GM19193 (cell line): Measurements from ENCODE around the gene UGT3A2.

Source experiments
- POLR2A ChIP-seq: IDR thresholded peaks from 4 replicates; pipeline ENCODE4 v1.6.1; 2011; ENCODE audit not compliant: insufficient read depth, insufficient read length; ENCODE audit errors: extremely low read depth

The UGT3A2 gene, protein sequence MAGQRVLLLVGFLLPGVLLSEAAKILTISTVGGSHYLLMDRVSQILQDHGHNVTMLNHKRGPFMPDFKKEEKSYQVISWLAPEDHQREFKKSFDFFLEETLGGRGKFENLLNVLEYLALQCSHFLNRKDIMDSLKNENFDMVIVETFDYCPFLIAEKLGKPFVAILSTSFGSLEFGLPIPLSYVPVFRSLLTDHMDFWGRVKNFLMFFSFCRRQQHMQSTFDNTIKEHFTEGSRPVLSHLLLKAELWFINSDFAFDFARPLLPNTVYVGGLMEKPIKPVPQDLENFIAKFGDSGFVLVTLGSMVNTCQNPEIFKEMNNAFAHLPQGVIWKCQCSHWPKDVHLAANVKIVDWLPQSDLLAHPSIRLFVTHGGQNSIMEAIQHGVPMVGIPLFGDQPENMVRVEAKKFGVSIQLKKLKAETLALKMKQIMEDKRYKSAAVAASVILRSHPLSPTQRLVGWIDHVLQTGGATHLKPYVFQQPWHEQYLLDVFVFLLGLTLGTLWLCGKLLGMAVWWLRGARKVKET

DNA sequence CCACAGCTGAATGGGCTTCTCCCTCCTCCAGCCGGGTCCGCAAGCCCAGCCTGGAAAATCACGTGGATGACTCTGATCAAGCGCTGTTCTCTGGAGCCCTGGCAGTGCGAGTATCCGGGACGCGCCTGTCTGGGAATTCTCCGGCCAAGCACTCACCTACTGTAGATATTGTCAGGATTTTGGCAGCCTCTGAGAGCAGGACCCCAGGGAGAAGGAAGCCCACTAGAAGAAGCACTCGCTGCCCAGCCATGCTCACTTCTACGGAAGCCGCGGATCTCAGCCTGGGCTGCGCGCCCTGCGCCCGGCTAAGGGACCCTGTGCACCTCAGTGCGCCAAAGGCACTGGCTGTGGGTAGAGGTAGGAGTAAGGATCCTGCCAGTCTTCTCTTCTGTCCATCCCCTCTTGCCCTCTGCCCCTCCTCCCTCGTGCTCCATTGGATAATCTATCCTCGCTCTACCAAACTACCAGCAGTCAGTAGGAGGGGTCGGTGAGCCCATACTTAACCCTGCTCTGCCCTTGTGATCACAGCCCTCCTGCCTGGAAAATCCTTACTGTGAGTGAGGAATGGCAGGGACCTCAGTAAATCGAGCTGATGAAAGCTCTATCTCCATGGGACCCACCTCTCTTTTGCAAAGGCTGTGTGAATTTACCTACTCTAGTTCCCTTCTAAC is at the start of gene UGT3A2:
Gene UGT3A2 (minus strand): TSS at position 343 of the 671 bp plus-strand sequence. CDS start 93 bp downstream, at position 250.
- TF ChIP-seq POLR2A = no peak

DNA sequence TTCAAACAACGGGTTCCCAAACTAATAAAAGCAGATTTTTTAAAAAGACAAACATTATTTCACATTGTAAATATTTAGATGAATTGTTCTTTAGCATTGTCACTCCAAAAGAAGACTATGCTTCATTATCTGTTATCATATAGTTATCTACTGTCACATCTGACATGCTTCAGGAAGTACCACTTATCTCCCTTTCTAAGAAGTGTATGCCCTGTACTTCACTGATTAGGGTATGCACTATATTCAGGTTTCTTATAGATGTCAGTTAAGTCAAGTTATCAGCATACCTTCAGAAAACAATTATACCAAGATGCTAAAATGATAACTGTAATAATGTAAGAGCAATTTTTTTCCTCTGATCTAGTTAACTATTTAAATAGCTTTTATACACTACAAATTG is 44.6 kb upstream of the UGT3A2 start:
- no peak for TF ChIP-seq POLR2A

DNA sequence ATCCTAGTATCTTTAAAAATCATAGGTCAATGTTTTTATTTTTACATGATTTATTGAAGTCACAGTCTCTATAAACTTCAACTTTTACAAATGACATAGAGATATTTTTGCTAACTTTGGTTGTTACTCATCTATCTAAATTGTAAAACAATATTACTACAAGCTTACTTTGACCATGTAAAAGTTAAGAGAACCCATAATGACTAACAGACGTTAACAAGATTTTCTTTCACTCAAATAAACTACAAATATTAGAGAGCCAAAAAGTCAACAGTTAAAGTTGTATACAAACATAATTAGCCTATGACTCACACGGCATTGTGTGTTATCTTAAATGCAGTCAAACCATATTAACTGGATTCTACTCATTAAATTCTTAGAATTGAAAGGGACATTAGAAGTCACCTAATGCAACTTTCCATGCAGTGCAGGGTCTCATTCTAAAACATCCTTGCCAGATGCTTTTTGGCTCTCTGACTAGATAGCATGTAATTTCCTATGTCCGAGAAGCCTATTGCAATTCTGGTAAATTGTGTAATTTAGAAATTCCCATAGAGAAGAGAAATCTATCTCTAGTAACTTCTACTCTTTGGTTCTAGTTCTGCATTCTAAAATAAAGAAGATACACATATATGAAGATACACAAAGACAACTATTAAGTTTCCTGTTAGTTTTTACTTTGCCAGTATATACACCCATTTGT is 42.2 kb upstream of the UGT3A2 start:
- TF ChIP-seq POLR2A = no peak

DNA sequence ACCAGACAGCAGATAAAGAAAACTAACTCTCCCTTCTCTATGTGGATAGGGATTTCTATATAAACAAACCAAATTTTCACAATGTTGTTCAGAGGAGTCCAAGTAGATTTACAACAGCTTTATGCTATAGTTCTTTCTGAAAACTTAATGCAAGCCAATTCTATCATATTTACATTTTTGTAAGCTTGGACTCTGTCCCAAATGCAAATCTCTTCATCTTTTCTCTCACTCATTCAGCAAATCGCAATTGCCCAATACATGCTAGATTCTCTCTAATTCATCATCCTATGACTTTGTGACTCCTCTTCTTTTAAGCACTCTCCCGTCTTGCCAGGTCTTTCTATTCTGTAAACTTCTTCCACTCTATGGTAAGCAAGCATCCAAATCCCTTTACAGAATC is 39.1 kb upstream of the UGT3A2 start:
- TF ChIP-seq POLR2A = no peak

DNA sequence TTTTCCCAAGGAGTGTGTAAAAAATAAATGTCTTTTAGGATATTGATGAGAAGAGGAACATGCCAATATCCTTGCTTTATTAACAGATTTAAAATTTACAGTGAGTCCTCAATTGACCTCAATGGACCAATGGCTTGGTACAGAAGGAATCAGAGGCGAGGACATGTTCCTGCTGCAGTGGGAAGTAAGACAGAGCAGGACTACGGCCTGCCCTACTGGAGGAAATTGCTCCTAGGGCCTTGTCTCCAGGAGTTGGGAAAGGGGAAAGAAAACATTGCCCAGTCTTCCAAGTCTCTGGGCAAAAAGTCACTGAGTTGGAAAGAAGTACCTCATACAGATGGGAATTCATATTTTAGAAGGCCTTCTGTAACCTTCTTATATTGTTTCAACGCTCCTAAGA is 33.1 kb upstream of the UGT3A2 start:
- no peak for TF ChIP-seq POLR2A

DNA sequence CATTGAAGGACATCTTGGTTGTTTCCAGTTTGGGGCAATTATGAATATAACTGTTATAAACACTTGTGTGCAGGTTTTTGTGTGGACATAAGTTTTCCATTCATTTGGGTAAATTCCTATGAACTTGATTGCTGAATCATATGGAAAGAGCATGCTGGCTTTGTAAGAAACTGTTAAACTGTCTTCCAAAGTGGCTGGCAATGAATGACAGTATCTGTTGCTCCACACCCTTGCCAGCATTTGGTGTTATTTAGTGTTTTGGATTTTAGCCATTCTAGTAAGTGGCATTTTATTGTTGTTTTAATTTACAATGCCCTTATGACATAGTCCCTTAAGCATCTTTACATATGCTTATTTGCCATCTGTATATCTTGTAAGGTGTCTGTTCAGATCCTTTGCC is 29.8 kb upstream of the UGT3A2 start:
- TF ChIP-seq POLR2A = no peak

DNA sequence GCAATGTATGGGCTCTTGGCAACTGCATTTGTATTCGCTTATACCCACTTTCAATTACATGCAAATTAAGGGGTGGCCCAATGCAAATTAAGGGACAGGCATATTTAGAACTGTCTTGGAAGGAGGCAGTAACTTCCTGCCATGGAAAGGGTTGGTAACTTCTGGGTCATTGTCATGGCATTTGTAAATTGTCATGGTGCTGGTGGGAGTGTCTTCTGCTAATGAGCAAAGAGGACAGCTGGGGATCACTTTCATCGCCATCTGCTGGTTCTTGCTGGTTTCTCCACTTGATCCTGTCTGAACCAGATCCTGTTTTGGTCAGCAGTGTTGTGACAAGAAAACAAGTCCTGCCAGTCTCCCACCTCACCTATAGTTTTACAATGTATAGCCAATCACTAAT is 23.3 kb upstream of the UGT3A2 start:
- TF ChIP-seq POLR2A = no peak

DNA sequence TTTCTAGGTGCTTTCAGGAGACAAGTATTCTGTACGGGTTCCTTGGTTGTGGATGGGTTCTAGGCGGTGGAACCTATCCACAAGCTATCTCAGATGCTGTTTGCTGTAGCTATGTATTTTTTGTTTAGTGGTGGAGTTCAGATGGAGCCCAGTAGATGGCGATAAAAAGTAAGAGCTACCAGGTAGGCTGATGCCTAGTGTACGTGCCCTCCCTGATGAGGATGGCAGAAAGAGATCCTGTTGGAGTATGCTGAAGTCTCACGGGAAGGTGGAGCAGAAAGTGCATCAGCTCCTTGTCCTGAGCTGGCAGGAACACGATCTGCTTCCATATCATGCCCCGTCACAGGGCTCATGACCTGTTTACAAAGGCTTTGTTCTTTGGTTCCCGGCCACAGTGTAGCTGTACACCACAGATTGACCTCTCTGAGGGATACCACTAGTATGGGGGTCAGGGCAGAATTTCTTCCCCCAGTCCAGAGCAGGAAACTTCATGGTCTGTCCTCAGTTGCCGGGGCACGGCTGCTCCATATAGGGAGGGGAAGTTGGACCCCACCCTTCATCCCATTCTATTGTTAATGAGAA is 12.6 kb upstream of the UGT3A2 start:
- no peak for TF ChIP-seq POLR2A

DNA sequence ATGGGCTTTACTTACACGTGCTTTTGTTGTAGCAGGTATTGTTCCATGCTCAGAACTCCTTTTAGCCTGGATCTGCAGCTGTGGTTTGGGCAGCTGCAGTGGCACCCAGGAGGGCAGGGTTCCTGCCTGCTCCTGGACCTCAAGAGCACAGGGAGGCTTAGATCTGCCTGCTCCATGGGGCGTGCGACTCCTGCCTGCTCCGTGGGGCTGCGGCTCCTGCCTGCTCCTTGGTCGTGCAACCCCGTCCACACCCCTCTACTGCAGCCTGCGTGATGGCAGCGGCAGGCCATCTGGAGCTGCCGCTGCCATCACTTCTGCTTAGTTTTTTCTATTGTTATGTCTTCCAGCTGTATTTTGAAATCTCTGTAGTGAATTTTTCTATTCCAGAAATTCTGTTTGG is 11.7 kb upstream of the UGT3A2 start:
- no peak for TF ChIP-seq POLR2A

DNA sequence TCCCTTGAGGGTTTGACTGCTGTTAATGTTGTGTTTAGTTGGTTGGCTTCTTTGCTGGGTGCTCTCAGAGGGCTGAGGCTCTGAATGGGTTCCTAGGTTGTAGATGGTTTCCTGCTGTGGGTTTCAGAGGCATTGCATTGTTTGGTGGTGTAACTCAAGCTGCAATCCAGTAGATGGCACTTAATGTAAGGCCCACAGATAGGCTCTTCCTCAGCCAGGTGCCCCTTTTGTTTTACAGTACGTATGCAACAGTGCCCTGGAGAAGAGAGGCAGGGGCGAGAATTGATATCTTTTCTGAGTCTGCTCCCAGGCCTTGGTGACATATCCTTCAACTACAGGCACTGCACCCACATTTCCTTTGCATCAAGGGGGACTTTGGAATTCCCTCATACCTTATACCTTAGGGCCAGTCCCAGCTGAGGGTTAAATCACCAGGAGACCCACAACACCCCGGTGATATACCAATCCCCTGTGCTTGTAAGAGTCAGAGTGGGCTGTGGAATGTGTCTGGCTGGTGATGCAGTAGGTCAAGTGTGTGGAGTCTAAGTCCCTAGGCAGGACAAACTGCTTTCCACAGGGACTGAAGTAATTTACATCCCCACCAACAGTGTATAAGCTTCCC is 7.0 kb upstream of the UGT3A2 start:
- TF ChIP-seq POLR2A = no peak

DNA sequence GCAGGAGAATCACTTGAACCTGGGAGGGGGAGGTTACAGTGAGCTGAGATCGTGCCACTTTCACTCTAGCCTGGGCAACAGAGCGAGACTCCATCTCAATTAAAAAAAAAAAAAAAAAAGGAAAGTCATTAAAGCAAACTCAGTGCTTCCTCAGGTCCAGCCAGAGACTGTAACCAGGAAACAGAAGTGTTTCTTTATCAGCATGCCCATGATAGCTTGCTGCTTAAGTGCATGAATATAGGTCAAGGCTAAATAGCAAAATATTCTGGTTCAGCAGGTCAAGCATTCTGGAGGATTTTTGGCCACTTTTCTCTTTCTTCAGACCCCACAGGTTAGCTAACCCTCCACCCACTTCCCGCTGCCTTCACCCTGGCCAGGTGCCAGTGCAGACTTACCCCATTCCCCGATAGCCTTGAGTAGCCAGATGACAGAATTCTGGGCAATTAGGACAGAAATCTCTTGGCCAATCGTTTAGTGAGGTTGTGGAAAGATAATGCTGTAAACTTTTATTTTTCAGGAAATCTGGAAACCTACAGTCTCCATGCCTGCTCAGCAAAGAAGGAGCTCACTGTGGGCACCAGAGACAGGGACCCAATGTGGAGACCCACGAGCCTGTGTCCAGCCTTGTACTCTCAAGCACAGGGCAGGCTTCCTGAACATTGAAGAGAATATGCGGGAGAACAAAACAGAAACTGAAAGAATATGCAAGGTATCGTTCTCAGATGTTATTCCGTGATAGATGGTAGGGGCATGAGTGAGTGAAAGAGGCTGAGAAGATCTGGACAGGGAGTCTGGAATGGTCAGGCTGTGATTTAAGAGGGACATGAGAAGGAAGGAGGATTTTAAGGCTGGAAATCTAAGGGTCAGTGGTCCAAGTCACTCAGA is 4.2 kb upstream of the UGT3A2 start:
- no peak for TF ChIP-seq POLR2A

DNA sequence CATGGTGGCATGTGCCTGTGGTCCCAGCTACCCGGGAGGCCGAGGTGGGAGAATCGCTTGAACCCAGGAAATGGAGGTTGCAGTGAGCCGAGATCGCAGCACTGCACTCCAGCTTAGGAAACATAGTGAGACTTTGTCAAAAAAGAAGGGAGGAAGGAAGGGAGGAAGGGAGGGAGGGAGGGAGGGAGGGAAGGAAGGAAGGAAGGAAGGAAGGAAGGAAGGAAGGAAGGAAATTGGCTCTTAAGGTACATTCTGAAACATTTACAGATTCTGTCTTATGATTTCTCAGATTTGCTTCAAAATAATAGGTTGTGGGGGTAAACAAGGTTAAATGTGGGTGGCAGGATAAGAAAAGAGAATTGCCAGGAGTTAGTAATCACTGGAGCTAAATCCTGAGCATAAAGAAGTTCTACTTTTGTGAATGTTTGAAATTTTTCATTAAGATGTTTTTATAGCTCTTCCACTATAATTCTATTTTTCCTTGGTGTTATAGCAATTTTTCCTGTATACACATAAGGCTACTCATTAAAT is 2.1 kb upstream of the UGT3A2 start:
- no peak for TF ChIP-seq POLR2A

DNA sequence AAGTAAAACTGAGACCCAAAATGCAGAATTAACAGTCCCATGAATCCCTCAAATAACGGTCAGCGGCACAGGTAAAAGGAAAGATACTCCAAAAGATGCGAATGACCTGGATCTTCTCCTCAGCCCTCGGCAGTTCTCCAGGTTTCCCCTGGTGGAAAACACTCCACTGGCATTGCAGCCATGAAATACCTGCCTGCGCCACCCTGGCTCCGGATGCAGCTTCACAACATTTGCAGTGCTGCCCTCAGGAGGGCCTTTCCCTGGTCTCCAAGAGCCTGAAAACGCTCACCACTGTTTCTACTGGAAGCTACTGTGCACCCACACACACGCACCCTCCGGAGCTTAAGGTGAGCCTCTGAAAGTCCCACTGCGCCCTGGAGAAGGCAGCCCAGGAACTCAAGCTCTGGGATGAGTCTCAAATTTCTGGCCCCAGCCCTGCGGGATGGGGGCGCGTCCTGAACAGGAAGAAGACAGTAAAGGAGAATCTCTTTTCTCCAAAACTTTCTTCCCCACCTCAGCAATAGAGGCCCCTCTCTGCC is 612 bp downstream of the UGT3A2 start:
- no peak for TF ChIP-seq POLR2A
